Fibroblast of lung (primary cell): Measurements from ENCODE around the gene AGAP1. TPM values are rescaled to one million over a fixed set of nuclear protein-coding genes. Genes with fewer than 3 reads are reported as not detected.

Experiments
- DNase-seq, 2 donors: peaks; one replicate each; pipeline versions ENCODE4 v3.0.0 to v3.0.0-alpha.2; 2010; ENCODE audit warnings: low read depth in 2 of 2
- H2AFZ ChIP-seq: 2 replicates; pipeline ENCODE4 v1.5.1; 2012; ENCODE audit warnings: low read length, control low read depth, inconsistent platforms
- H3K27ac ChIP-seq: 2 replicates; pipeline ENCODE4 v1.5.1; 2011; ENCODE audit warnings: low read length, control low read depth; ENCODE audit not compliant: insufficient read depth
- H3K27me3 ChIP-seq: 2 replicates; pipeline ENCODE4 v1.5.1; 2011; ENCODE audit warnings: mild to moderate bottlenecking, low read length; ENCODE audit not compliant: control insufficient read depth, insufficient read depth
- H3K36me3 ChIP-seq: 2 replicates; pipeline ENCODE4 v1.5.1; 2011; ENCODE audit warnings: low read length; ENCODE audit not compliant: control insufficient read depth, insufficient read depth
- H3K4me1 ChIP-seq: 2 replicates; pipeline ENCODE4 v1.5.1; 2011; ENCODE audit warnings: low read length; ENCODE audit not compliant: control insufficient read depth, insufficient read depth; ENCODE audit errors: extremely low read depth
- H3K4me2 ChIP-seq: 2 replicates; pipeline ENCODE4 v1.5.1; 2011; ENCODE audit warnings: low read length, control low read depth; ENCODE audit not compliant: insufficient read depth; ENCODE audit errors: extremely low read depth
- H3K4me3 ChIP-seq, 4 experiments: fragments of 200-600 bp in 1 of 4; sonication (generic) in 1 of 4; replicated peaks in 1 of 4; 2 replicates each; pipeline ENCODE4 v1.5.1; 2011 to 2016; ENCODE audit warnings: low read length in 4 of 4, low read depth in 3 of 4, mild to moderate bottlenecking in 3 of 4, control low read depth in 2 of 4, inconsistent platforms in 1 of 4, mixed read lengths in 1 of 4; ENCODE audit not compliant: insufficient read depth in 1 of 4; ENCODE audit errors: control extremely low read depth in 1 of 4
- H3K79me2 ChIP-seq: 2 replicates; pipeline ENCODE4 v1.5.1; 2012; ENCODE audit warnings: mild to moderate bottlenecking, low read length, inconsistent platforms; ENCODE audit not compliant: control insufficient read depth, insufficient read depth
- H3K9ac ChIP-seq: 2 replicates; pipeline ENCODE4 v1.5.1; 2011; ENCODE audit warnings: mild to moderate bottlenecking, low read length, control low read depth; ENCODE audit not compliant: insufficient read depth
- H3K9me3 ChIP-seq: 2 replicates; pipeline ENCODE4 v1.5.1; 2012; ENCODE audit warnings: low read depth, low read length; ENCODE audit not compliant: control insufficient read depth, insufficient read depth
- H4K20me1 ChIP-seq: 2 replicates; pipeline ENCODE4 v1.5.1; 2011; ENCODE audit warnings: low read length; ENCODE audit not compliant: control insufficient read depth, insufficient read depth; ENCODE audit errors: extremely low read depth
- CTCF ChIP-seq, 2 donors: IDR thresholded peaks in 1 of 2; conservative IDR thresholded peaks in 1 of 2; 1 replicate in 1 of 2; 2 replicates in 1 of 2; pipeline ENCODE4 v1.5.1; 2011 to 2012; ENCODE audit warnings: low read length in 2 of 2, control low read depth in 1 of 2, inconsistent platforms in 1 of 2, low read depth in 1 of 2, mild to moderate bottlenecking in 1 of 2
- EZH2 ChIP-seq: IDR thresholded peaks from 2 replicates; pipeline ENCODE4 v1.5.1; 2012; ENCODE audit warnings: low read length, control low read depth, mild to moderate bottlenecking; ENCODE audit errors: missing control alignments
- polyA plus RNA-seq, 2 donors: library from polyadenylated mRNA; depleted of rRNA in 1 of 2; stranded (reverse) in 1 of 2; unstranded in 1 of 2; fragments of >200 nt; gene quantifications; 2 replicates each; pipeline ENCODE4 v1.2.1, GENCODE V29; 2011 to 2012; ENCODE audit warnings: missing spikeins in 1 of 2
- total RNA-seq: library from RNA; depleted of rRNA; stranded (reverse); fragments of >200 nt; gene quantifications from 2 replicates; pipeline ENCODE4 v1.2.1, GENCODE V29; 2014

AGAP1 gene
- total and polyA plus RNA-seq, 2 donors (not counting 1 experiment from before 2014, with no cell fraction given): 10.6 to 14.0 TPM

GRCh38 chr2:235498946-235499812 is 5.3 kb downstream of the AGAP1 start:
- H2AFZ ChIP-seq: no peak overlapping the region
- H4K20me1 ChIP-seq: no peaks in the 10 kb centered on the region
- no peak overlapping the region for H3K27ac ChIP-seq
- H3K27me3 ChIP-seq: no peaks in the 10 kb centered on the region
- no peaks in the 10 kb centered on the region for H3K36me3 ChIP-seq
- peaks cover 19% of the 10 kb centered on the region for H3K4me1 ChIP-seq
- no peaks in the 10 kb centered on the region for H3K9me3 ChIP-seq
- no peak overlapping the region for H3K9ac ChIP-seq
- H3K4me3 ChIP-seq: no peak overlapping the region
- peaks cover 74% of the 10 kb centered on the region for H3K79me2 ChIP-seq
- H3K4me2 ChIP-seq: no peak overlapping the region
- DNase-seq: no peak
- TF ChIP-seq EZH2 (no peak), CTCF (conservative IDR thresholded peaks at IDR 0.05 in 1 of 2, IDR thresholded peaks at IDR 0.05 in 1 of 2; ENCODE audit: low read depth in 1 of 2, low read length in 2 of 2) (no peak)

GRCh38 chr2:235500110-235500760 is 6.4 kb downstream of the AGAP1 start:
- Histone ChIP-seq H3K27me3 (no peaks in the 10 kb centered on the region), H3K4me3 (no peak overlapping the region), H3K36me3 (no peaks in the 10 kb centered on the region), H4K20me1 (no peaks in the 10 kb centered on the region), H3K9me3 (no peaks in the 10 kb centered on the region), H2AFZ (no peak overlapping the region), H3K79me2 (peaks cover 74% of the 10 kb centered on the region), H3K4me1 (peaks cover 21% of the 10 kb centered on the region), H3K9ac (no peak overlapping the region), H3K27ac (no peak overlapping the region), H3K4me2 (no peak overlapping the region)
- TF ChIP-seq CTCF (conservative IDR thresholded peaks at IDR 0.05 in 1 of 2, IDR thresholded peaks at IDR 0.05 in 1 of 2; ENCODE audit: low read depth in 1 of 2, low read length in 2 of 2) (no peak), EZH2 (no peak)
- no peak for DNase-seq
